ENCODE data around the gene ZFP36L2. TPM values are rescaled to one million over a fixed set of nuclear protein-coding genes. Genes with fewer than 3 reads are reported as not detected.

The ZFP36L2 gene
- total RNA-seq, 1 experiment from 2014 or later = 34.3 TPM

DNA sequence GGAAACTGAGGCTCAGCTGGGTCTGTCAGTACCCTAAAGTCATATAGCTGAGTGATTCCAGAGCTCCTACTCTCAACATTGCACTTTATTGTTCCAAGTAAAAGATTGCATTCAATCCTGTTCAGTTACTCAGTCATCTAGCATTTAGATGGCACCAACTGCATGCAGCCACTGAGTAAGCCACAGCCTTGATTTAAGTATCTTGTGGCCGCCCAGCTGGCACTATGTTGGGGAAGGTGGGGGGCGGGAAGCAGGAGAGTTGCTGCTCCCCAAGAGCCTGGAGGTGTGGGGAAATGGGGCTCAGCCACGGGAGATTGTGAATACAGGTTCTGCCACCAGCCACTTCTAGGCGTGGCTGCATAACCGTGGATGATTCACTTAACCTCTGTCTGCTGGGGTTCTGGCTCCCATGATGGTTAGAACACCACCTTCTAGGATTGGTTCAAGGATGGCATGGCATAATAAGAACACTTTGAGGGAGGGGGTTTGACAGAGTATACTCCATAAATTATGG, 17.1 kb downstream of the ZFP36L2 start:
- no peak for TF ChIP-seq EZH2 (IDR thresholded peaks at IDR 0.05; ENCODE audit: low read depth)
- TF ChIP-seq, protein P1, sequence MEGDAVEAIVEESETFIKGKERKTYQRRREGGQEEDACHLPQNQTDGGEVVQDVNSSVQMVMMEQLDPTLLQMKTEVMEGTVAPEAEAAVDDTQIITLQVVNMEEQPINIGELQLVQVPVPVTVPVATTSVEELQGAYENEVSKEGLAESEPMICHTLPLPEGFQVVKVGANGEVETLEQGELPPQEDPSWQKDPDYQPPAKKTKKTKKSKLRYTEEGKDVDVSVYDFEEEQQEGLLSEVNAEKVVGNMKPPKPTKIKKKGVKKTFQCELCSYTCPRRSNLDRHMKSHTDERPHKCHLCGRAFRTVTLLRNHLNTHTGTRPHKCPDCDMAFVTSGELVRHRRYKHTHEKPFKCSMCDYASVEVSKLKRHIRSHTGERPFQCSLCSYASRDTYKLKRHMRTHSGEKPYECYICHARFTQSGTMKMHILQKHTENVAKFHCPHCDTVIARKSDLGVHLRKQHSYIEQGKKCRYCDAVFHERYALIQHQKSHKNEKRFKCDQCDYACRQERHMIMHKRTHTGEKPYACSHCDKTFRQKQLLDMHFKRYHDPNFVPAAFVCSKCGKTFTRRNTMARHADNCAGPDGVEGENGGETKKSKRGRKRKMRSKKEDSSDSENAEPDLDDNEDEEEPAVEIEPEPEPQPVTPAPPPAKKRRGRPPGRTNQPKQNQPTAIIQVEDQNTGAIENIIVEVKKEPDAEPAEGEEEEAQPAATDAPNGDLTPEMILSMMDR (conservative IDR thresholded peaks at IDR 0.05) = no peak
- peak in 1 of 2 experiments; percentile 43 for DNase-seq
- H3K4me2 ChIP-seq = 0 out of 2 replicates have a peak overlapping the region, but pooled peaks have one; percentile 1
- intact Hi-C loops (cut with micrococcal nuclease; ENCODE audit: unreplicated experiment) = no loop called here
- H3K9me2 ChIP-seq (ENCODE audit: insufficient read depth) = no peaks in the 10 kb centered on the region
- peaks cover 51% of the 10 kb centered on the region for H3K4me1 ChIP-seq (replicated peaks; ENCODE audit: insufficient read depth)
- H3K4me3 ChIP-seq = no peak overlapping the region
- CTCF ChIA-PET = no interaction called here
- no peaks in the 10 kb centered on the region for H3K9me3 ChIP-seq (ENCODE audit: insufficient read depth, low read depth)
- no peak overlapping the region for H2AFZ ChIP-seq
- H3K27ac ChIP-seq = peak overlapping the region; percentile 84; the same call in 1 of the 2 replicates
- no TSS peak for BruUV-seq (replicated peaks)
- POLR2A ChIA-PET (ENCODE audit: unreplicated experiment) = no interaction called here
- no peaks in the 10 kb centered on the region for H3K27me3 ChIP-seq (ENCODE audit: insufficient read depth, low read depth)
- peaks cover 19% of the 10 kb centered on the region for H3F3A ChIP-seq (ENCODE audit: insufficient read depth, low read depth)
- H3K79me2 ChIP-seq (ENCODE audit: low read depth) = no peaks in the 10 kb centered on the region
- no peaks in the 10 kb centered on the region for H3K36me3 ChIP-seq (ENCODE audit: low read depth)
- H4K20me1 ChIP-seq (ENCODE audit: insufficient read depth) = no peaks in the 10 kb centered on the region

DNA sequence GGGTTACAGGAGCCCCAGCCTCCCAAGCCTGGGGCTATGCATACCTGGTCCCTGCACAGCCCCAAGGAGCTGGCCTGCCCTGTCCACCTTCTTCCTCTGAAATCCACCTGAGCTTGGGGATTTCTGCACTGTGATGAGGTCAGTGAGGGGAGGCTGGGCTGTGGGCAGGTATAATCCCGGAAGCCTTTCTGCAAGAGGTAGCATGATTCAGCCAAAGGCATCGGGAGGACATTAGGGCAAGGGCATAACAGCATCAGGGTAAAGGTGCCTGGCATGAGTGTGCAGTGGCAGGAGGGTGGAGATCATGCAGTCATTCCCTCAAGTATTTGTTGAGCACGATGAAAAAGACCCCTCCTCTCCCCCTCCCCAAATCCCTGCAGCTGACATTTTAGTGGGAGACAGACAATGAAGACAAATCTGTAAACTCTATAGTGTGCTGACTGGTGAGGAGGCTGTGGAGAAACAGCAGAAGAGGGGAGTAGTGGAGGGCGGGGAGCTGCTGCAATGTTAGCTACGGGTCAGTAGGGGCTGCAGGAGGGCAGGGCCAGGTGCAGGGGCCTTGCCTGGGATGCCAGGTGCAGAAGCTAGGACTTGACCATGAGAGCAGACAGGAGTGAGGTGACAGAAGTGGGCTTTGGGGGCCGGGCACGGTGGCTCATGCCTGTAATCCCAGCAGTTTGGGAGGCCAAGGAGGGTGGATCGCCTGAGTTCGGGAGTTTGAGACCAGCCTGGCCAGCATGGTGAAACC, 18.7 kb downstream of the ZFP36L2 start:
- peak; percentile 50 to 91 for DNase-seq
- intact Hi-C loops (cut with micrococcal nuclease; ENCODE audit: unreplicated experiment) = loop anchor here (2.0 kb wide), 1 partner anchor 49 kb away; no protein-coding TSS in a partner anchor

DNA sequence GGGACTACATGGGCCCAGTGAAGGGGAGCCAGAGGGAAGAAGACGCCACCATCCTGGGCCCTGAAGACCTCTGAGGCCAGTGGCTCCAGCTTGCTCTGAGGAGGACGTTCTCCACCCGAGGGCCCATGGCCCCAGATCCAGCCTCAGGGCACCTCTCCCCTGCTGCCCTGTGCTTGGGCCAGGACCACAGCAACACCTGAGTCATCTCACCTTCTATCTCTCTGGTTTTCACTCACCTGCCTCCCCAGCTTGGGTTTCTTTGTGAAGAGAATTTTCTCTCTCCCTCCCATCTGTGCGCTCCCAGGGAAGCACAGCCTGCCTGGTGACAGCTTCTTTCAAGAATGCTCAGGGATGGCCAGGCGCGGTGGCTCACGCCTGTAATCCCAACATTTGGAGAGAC, 19.8 kb downstream of the ZFP36L2 start:
- Histone ChIP-seq H3K4me2 (peak overlapping the region; percentile 57), H3K9me3 (ENCODE audit: insufficient read depth, low read depth) (no peaks in the 10 kb centered on the region), H2AFZ (no peak overlapping the region), H3K9me2 (ENCODE audit: insufficient read depth) (no peaks in the 10 kb centered on the region), H4K20me1 (ENCODE audit: insufficient read depth) (no peaks in the 10 kb centered on the region), H3K4me1 (replicated peaks; ENCODE audit: insufficient read depth) (peaks cover 54% of the 10 kb centered on the region), H3K79me2 (ENCODE audit: low read depth) (no peaks in the 10 kb centered on the region), H3F3A (ENCODE audit: insufficient read depth, low read depth) (peaks cover 17% of the 10 kb centered on the region), H3K36me3 (ENCODE audit: low read depth) (no peaks in the 10 kb centered on the region), H3K27me3 (ENCODE audit: insufficient read depth, low read depth) (no peaks in the 10 kb centered on the region), H3K27ac (peak overlapping the region; percentile 84), H3K4me3 (no peak overlapping the region; the same call in 1 of the 2 replicates)
- no TSS peak for BruUV-seq (replicated peaks)
- peak; percentile 59 to 62 for DNase-seq
- TF ChIP-seq, protein P1 (conservative IDR thresholded peaks at IDR 0.05) = no peak
- TF ChIP-seq EZH2 (IDR thresholded peaks at IDR 0.05; ENCODE audit: low read depth) = no peak
- POLR2A ChIA-PET (ENCODE audit: unreplicated experiment) = interaction anchor here (1.0 to 1.2 kb wide), 2 partner anchors 12 to 18 kb away, joined by 8 to 24 read pairs; no protein-coding TSS in a partner anchor
- intact Hi-C loops (cut with micrococcal nuclease; ENCODE audit: unreplicated experiment) = loop anchor here (1.0 to 2.0 kb wide), 2 partner anchors 25 to 48 kb away; no protein-coding TSS in a partner anchor
- CTCF ChIA-PET = interaction anchor here (0.9 to 1.2 kb wide), 2 partner anchors 26 to 232 kb away, joined by 3 to 5 read pairs; no protein-coding TSS in a partner anchor

More for the DNA sequence above, 18.7 kb downstream of the ZFP36L2 start:
- Histone ChIP-seq H3K36me3 (ENCODE audit: low read depth) (no peaks in the 10 kb centered on the region), H3K27me3 (ENCODE audit: insufficient read depth, low read depth) (no peaks in the 10 kb centered on the region), H3K4me3 (peak overlapping the region; percentile 6; the same call in 1 of the 2 replicates), H3F3A (ENCODE audit: insufficient read depth, low read depth) (peaks cover 17% of the 10 kb centered on the region), H2AFZ (no peak overlapping the region), H4K20me1 (ENCODE audit: insufficient read depth) (no peaks in the 10 kb centered on the region), H3K9me2 (ENCODE audit: insufficient read depth) (no peaks in the 10 kb centered on the region), H3K27ac (peak overlapping the region; percentile 84), H3K4me1 (replicated peaks; ENCODE audit: insufficient read depth) (peaks cover 51% of the 10 kb centered on the region), H3K79me2 (ENCODE audit: low read depth) (no peaks in the 10 kb centered on the region), H3K4me2 (peak overlapping the region; percentile 57), H3K9me3 (ENCODE audit: insufficient read depth, low read depth) (no peaks in the 10 kb centered on the region)
- ChIA-PET CTCF (interaction anchor here (0.7 to 1.5 kb wide), 2 partner anchors 20 to 39 kb away, joined by 3 to 4 read pairs; no protein-coding TSS in a partner anchor), POLR2A (ENCODE audit: unreplicated experiment) (interaction anchor here (0.6 to 1.2 kb wide), 4 partner anchors 11 to 788 kb away, joined by 3 to 24 read pairs (median 4); no protein-coding TSS in a partner anchor)
- BruUV-seq (replicated peaks) = no TSS peak
- TF ChIP-seq, protein P1 (conservative IDR thresholded peaks at IDR 0.05) = no peak
- no peak for TF ChIP-seq EZH2 (IDR thresholded peaks at IDR 0.05; ENCODE audit: low read depth)
